Osteoblast (primary cell): ENCODE data around the gene SLN. TPM values are rescaled to one million over a fixed set of nuclear protein-coding genes. Genes with fewer than 3 reads are reported as not detected.
A peak's percentile ranks its signal among the peaks of the same experiment; 100 is the strongest.

Experiments
- DNase-seq: peaks from one replicate; pipeline ENCODE4 v3.0.0; 2011; ENCODE audit warnings: low spot score, mixed read lengths; ENCODE audit not compliant: insufficient read length; ENCODE audit errors: missing footprints
- H2AFZ ChIP-seq: 2 replicates; pipeline ENCODE4 v1.6.0; 2011; ENCODE audit warnings: mild to moderate bottlenecking, low read length
- H3K27ac ChIP-seq: 2 replicates; pipeline ENCODE4 v1.5.1; 2011; ENCODE audit warnings: mild to moderate bottlenecking, low read depth, low read length, moderate library complexity
- H3K27me3 ChIP-seq: 2 replicates; pipeline ENCODE4 v1.6.0; 2012; ENCODE audit warnings: mild to moderate bottlenecking, control low read depth, inconsistent platforms, low read length, moderate library complexity; ENCODE audit not compliant: insufficient read depth
- H3K36me3 ChIP-seq: 2 replicates; pipeline ENCODE4 v1.5.1; 2011; ENCODE audit warnings: mild to moderate bottlenecking, low read length, control low read depth, moderate library complexity; ENCODE audit not compliant: insufficient read depth
- H3K4me1 ChIP-seq: 2 replicates; pipeline ENCODE4 v1.5.1; 2011; ENCODE audit warnings: mild to moderate bottlenecking, low read length, control low read depth, moderate library complexity; ENCODE audit not compliant: insufficient read depth
- H3K4me2 ChIP-seq: 2 replicates; pipeline ENCODE4 v1.6.0; 2011; ENCODE audit warnings: mild to moderate bottlenecking, low read length; ENCODE audit not compliant: insufficient read depth
- H3K4me3 ChIP-seq: fragments of 200-600 bp; sonication (generic); 3 replicates; pipeline ENCODE4 v1.5.1; 2012; ENCODE audit warnings: mild to moderate bottlenecking, low read length, inconsistent platforms; ENCODE audit not compliant: insufficient read depth
- H3K79me2 ChIP-seq: 2 replicates; pipeline ENCODE4 v1.6.0; 2012; ENCODE audit warnings: mild to moderate bottlenecking, low read length, control low read depth, inconsistent platforms; ENCODE audit not compliant: insufficient read depth
- H3K9me3 ChIP-seq: 2 replicates; pipeline ENCODE4 v1.5.1; 2011; ENCODE audit warnings: low read depth, low read length, control low read depth
- H4K20me1 ChIP-seq: 2 replicates; pipeline ENCODE4 v1.6.0; 2012; ENCODE audit warnings: mild to moderate bottlenecking, low read length, control low read depth; ENCODE audit not compliant: insufficient read depth
- CTCF ChIP-seq: IDR thresholded peaks from 2 replicates; pipeline ENCODE4 v1.5.1; 2011; ENCODE audit warnings: mild to moderate bottlenecking, low read depth, low read length, moderate library complexity; ENCODE audit errors: extremely low read depth
- total RNA-seq: library from RNA; depleted of rRNA; stranded (reverse); fragments of >200 nt; gene quantifications from 2 replicates; pipeline ENCODE4 v1.2.3, GENCODE V29; 2012

Gene SLN
- total RNA-seq, 1 donor, result not detected

- no peaks in the 10 kb centered on the region for H3K4me1 ChIP-seq
Observed at GRCh38 chr11:107752949-107753822, 41.3 kb upstream of the SLN start.

DNA sequence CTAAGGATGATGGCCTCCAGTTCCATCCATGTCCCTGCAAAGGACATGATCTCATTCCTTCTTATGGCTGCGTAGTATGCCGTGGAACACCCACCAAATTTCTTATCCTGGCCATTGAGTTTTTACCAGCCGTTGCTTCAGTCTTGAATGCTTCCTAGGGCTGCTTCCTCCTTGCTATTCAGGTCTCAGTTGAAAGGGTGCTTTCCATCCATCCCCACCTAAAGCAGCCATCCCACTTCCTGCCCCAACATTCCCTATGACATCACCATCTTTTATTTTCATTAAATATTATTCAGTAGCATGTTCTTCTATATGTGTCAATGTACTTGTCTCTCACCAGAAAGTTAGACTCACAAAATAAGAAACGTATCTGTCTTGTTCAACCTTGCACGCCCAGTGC, 40.7 kb upstream of the SLN start:
- Histone ChIP-seq H4K20me1 (no peaks in the 10 kb centered on the region), H3K79me2 (no peaks in the 10 kb centered on the region), H3K9me3 (no peaks in the 10 kb centered on the region), H3K4me2 (no peak overlapping the region), H3K4me1 (no peaks in the 10 kb centered on the region), H2AFZ (no peak overlapping the region), H3K4me3 (no peak overlapping the region), H3K27ac (no peak overlapping the region), H3K27me3 (peaks cover 10% of the 10 kb centered on the region), H3K36me3 (no peaks in the 10 kb centered on the region)
- no peak for TF ChIP-seq CTCF
- DNase-seq, result no peak

More at GRCh38 chr11:107752949-107753822, 41.3 kb upstream of the SLN start:
- Histone ChIP-seq H3K4me3 (no peak overlapping the region), H4K20me1 (no peaks in the 10 kb centered on the region), H3K27ac (no peak overlapping the region), H3K27me3 (peaks cover 10% of the 10 kb centered on the region), H3K36me3 (no peaks in the 10 kb centered on the region), H3K4me2 (no peak overlapping the region), H3K9me3 (no peaks in the 10 kb centered on the region), H3K79me2 (no peaks in the 10 kb centered on the region), H2AFZ (no peak overlapping the region)
- peak; percentile 39 for DNase-seq
- no peak for TF ChIP-seq CTCF

DNA sequence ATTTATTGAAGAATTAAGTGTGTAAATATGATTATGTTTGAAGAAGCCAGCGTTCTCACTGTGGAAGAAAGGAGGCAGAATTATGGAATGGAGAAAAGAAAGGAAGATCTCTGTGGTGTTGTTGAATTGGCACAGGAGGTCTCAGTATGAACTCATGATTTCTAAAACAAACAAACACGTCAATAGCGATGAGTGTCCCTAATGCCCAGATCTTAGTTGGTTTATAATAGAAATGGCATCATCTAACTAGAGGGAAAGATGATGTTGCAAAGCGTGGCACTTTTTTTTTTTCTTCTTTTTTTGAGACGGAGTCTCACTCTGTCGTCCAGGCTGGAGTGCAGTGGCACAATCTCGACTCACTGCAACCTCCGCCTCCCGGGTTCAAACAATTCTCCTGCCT, 39.2 kb upstream of the SLN start:
- Histone ChIP-seq H3K27ac (no peak overlapping the region), H3K79me2 (no peaks in the 10 kb centered on the region), H3K27me3 (peaks cover 7% of the 10 kb centered on the region), H2AFZ (no peak overlapping the region), H4K20me1 (no peaks in the 10 kb centered on the region), H3K36me3 (no peaks in the 10 kb centered on the region), H3K4me3 (no peak overlapping the region), H3K4me1 (no peaks in the 10 kb centered on the region), H3K9me3 (no peaks in the 10 kb centered on the region), H3K4me2 (no peak overlapping the region)
- DNase-seq, result peak; percentile 56
- no peak for TF ChIP-seq CTCF

DNA sequence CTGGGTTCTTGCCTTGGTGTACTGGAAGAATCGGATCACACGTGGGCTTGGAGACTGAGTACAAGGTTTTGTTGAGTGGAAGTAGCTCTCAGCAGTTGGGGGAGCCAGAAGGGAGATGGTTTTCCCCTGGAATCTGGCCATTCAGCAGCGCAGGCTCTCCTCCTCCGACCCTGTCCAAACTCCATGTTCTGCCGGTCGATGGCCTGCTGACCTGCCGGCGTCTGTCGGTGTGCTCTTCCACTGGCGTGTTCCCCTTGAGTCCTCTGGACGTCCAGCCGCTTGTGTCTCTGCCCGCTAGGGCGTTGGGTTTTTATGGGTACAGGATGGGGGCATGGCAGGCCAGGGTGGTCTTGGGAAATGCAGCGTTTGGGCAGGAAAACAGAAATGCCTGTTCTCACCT, 38.5 kb upstream of the SLN start:
- H3K4me3 ChIP-seq, result no peak overlapping the region
- H3K4me1 ChIP-seq, result no peaks in the 10 kb centered on the region
- no peak for DNase-seq
- H3K79me2 ChIP-seq, result no peaks in the 10 kb centered on the region
- peaks cover 7% of the 10 kb centered on the region for H3K27me3 ChIP-seq
- H3K27ac ChIP-seq, result no peak overlapping the region
- no peak for TF ChIP-seq CTCF
- no peak overlapping the region for H2AFZ ChIP-seq
- no peak overlapping the region for H3K4me2 ChIP-seq
- H3K9me3 ChIP-seq, result no peaks in the 10 kb centered on the region
- no peaks in the 10 kb centered on the region for H3K36me3 ChIP-seq
- H4K20me1 ChIP-seq, result no peaks in the 10 kb centered on the region
